Measurements from ENCODE around the gene TGM3. TPM values are rescaled to one million over a fixed set of nuclear protein-coding genes. Genes with fewer than 3 reads are reported as not detected.

The TGM3 gene
- polyA plus RNA-seq, 1 donor (not counting 4 experiments of a cell fraction or from before 2014, with no cell fraction given), result 0.08 TPM

DNA sequence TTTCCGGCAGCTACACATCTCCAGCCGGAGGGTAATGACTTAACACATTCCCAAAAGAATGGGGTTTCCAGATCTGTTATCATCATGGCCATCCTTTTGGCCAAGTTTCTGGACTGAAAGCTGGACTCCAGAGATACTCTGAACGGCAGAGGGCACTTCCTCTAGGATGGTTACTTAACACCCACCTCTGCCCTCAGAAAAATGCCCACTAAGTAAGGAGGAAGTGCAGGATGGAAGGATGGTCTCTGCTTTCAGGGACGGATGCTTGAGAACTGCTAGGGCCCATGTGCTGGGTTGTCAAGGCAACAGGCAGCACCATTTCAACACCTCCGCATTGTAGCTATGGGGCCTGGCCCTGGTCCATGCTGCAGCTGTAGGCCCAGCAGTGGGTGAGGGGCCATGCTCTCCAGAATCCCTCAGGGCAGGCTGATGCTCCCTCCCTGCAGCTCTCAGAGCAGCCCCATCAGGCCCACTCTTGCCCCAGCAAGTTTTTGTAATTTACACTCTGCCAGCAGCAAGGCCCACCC, 16.5 kb upstream of the TGM3 start:
- no peaks in the 10 kb centered on the region for H3K79me2 ChIP-seq (ENCODE audit: control insufficient read depth, insufficient read depth, low read length)
- H3K27me3 ChIP-seq (ENCODE audit: control insufficient read depth, extremely low read depth, insufficient read depth, low read length), result no peaks in the 10 kb centered on the region
- dilution Hi-C loops (cut with MboI; ENCODE audit: extremely low pct_ligation_motif_present, low sequenced_read_pairs), result no loop called here
- DNase-seq (ENCODE audit: low read depth, low spot score) (no peak), FAIRE-seq (no peak)
- H3K4me2 ChIP-seq (ENCODE audit: control insufficient read depth, extremely low read depth, insufficient read depth, low read depth, low read length), result no peak overlapping the region
- no peak overlapping the region for H3K27ac ChIP-seq (ENCODE audit: control insufficient read depth, insufficient read depth, low read length)
- H4K20me1 ChIP-seq (ENCODE audit: control insufficient read depth, extremely low read depth, insufficient read depth, low read length), result no peaks in the 10 kb centered on the region
- H3K36me3 ChIP-seq (ENCODE audit: control insufficient read depth in 2 of 2, extremely low read depth in 1 of 2, insufficient read depth in 2 of 2, low read length in 2 of 2), result no peaks in the 10 kb centered on the region
- H3K9ac ChIP-seq (ENCODE audit: control insufficient read depth, extremely low read depth, insufficient read depth, low read length), result no peak overlapping the region
- no peak for TF ChIP-seq EZH2 (IDR thresholded peaks at IDR 0.05; ENCODE audit: low read length)
- TF ChIP-seq, protein P1, sequence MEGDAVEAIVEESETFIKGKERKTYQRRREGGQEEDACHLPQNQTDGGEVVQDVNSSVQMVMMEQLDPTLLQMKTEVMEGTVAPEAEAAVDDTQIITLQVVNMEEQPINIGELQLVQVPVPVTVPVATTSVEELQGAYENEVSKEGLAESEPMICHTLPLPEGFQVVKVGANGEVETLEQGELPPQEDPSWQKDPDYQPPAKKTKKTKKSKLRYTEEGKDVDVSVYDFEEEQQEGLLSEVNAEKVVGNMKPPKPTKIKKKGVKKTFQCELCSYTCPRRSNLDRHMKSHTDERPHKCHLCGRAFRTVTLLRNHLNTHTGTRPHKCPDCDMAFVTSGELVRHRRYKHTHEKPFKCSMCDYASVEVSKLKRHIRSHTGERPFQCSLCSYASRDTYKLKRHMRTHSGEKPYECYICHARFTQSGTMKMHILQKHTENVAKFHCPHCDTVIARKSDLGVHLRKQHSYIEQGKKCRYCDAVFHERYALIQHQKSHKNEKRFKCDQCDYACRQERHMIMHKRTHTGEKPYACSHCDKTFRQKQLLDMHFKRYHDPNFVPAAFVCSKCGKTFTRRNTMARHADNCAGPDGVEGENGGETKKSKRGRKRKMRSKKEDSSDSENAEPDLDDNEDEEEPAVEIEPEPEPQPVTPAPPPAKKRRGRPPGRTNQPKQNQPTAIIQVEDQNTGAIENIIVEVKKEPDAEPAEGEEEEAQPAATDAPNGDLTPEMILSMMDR (optimal IDR thresholded peaks at IDR 0.05 in 1 of 3, IDR thresholded peaks at IDR 0.05 in 1 of 3, conservative IDR thresholded peaks at IDR 0.05 in 1 of 3; ENCODE audit: extremely low read depth in 1 of 3, insufficient read depth in 2 of 3, low read length in 3 of 3), result no peak
- no peak overlapping the region for H2AFZ ChIP-seq (ENCODE audit: control insufficient read depth, low read length)
- peaks cover 15% of the 10 kb centered on the region for H3K4me1 ChIP-seq (ENCODE audit: control insufficient read depth, extremely low read depth, insufficient read depth, low read length)
- no peaks in the 10 kb centered on the region for H3K9me1 ChIP-seq (ENCODE audit: control insufficient read depth, extremely low read depth, insufficient read depth, low read length)
- H3K9me3 ChIP-seq (ENCODE audit: control insufficient read depth, low read depth, low read length), result no peaks in the 10 kb centered on the region
- H3K4me3 ChIP-seq (ENCODE audit: control insufficient read depth in 2 of 3, extremely low read depth in 1 of 3, insufficient read depth in 2 of 3, low read depth in 1 of 3, low read length in 3 of 3), result no peak overlapping the region

DNA sequence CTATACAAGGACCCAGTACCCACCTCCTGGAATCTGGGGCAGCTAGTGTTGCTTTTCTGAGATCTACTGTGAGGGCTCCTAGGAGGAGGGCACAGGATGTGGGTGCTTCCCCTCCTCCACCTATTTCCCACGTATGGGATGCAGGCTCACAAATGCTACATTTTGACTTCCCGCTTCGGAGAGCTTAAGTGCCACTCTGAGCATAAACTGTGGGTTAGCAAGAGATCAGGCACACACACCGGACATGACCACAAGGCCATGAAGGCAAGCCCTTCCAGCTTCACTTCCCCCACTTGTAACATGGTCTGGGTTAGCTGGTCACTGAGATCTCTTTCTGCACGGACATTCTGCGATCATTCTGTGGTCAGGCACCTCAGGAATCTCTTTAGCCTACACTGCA, 15.7 kb upstream of the TGM3 start:
- Histone ChIP-seq H3K9me3 (ENCODE audit: control insufficient read depth, low read depth, low read length) (no peaks in the 10 kb centered on the region), H3K27ac (ENCODE audit: control insufficient read depth, insufficient read depth, low read length) (no peak overlapping the region), H3K9ac (ENCODE audit: control insufficient read depth, extremely low read depth, insufficient read depth, low read length) (no peak overlapping the region), H3K79me2 (ENCODE audit: control insufficient read depth, insufficient read depth, low read length) (no peaks in the 10 kb centered on the region), H3K27me3 (ENCODE audit: control insufficient read depth, extremely low read depth, insufficient read depth, low read length) (no peaks in the 10 kb centered on the region), H4K20me1 (ENCODE audit: control insufficient read depth, extremely low read depth, insufficient read depth, low read length) (no peaks in the 10 kb centered on the region), H3K9me1 (ENCODE audit: control insufficient read depth, extremely low read depth, insufficient read depth, low read length) (no peaks in the 10 kb centered on the region), H3K4me3 (ENCODE audit: control insufficient read depth in 2 of 3, extremely low read depth in 1 of 3, insufficient read depth in 2 of 3, low read depth in 1 of 3, low read length in 3 of 3) (no peak overlapping the region), H3K36me3 (ENCODE audit: control insufficient read depth in 2 of 2, extremely low read depth in 1 of 2, insufficient read depth in 2 of 2, low read length in 2 of 2) (no peaks in the 10 kb centered on the region), H3K4me2 (ENCODE audit: control insufficient read depth, extremely low read depth, insufficient read depth, low read depth, low read length) (no peak overlapping the region), H3K4me1 (ENCODE audit: control insufficient read depth, extremely low read depth, insufficient read depth, low read length) (peaks cover 20% of the 10 kb centered on the region), H2AFZ (ENCODE audit: control insufficient read depth, low read length) (no peak overlapping the region)
- dilution Hi-C loops (cut with MboI; ENCODE audit: extremely low pct_ligation_motif_present, low sequenced_read_pairs), result no loop called here
- no peak for DNase-seq (ENCODE audit: low read depth, low spot score)
- no peak for TF ChIP-seq EZH2 (IDR thresholded peaks at IDR 0.05; ENCODE audit: low read length)
- TF ChIP-seq, protein P1 (optimal IDR thresholded peaks at IDR 0.05 in 1 of 3, IDR thresholded peaks at IDR 0.05 in 1 of 3, conservative IDR thresholded peaks at IDR 0.05 in 1 of 3; ENCODE audit: extremely low read depth in 1 of 3, insufficient read depth in 2 of 3, low read length in 3 of 3), result no peak
- FAIRE-seq, result no peak
